Measurements from ENCODE around the gene GRSF1. TPM values are rescaled to one million over a fixed set of nuclear protein-coding genes. Genes with fewer than 3 reads are reported as not detected.

GRSF1 gene
- total RNA-seq, 1 experiment from 2014 or later = 70.0 TPM

- Histone ChIP-seq H3K9me3 (ENCODE audit: insufficient read depth, low read depth) (no peaks in the 10 kb centered on the region), H4K20me1 (ENCODE audit: insufficient read depth) (no peaks in the 10 kb centered on the region), H3K36me3 (ENCODE audit: low read depth) (no peaks in the 10 kb centered on the region), H3K27ac (no peak overlapping the region), H3K27me3 (ENCODE audit: insufficient read depth, low read depth) (no peaks in the 10 kb centered on the region), H3K4me3 (no peak overlapping the region), H2AFZ (no peak overlapping the region), H3K79me2 (ENCODE audit: low read depth) (no peaks in the 10 kb centered on the region), H3K4me1 (replicated peaks; ENCODE audit: insufficient read depth) (no peaks in the 10 kb centered on the region), H3K9me2 (ENCODE audit: insufficient read depth) (no peaks in the 10 kb centered on the region), H3K4me2 (no peak overlapping the region), H3F3A (ENCODE audit: insufficient read depth, low read depth) (no peaks in the 10 kb centered on the region)
- no TSS peak for BruUV-seq (replicated peaks)
- no peak for DNase-seq
- POLR2A ChIA-PET (ENCODE audit: unreplicated experiment) = no interaction called here
- no peak for TF ChIP-seq EZH2 (IDR thresholded peaks at IDR 0.05; ENCODE audit: low read depth)
- TF ChIP-seq, protein P1, sequence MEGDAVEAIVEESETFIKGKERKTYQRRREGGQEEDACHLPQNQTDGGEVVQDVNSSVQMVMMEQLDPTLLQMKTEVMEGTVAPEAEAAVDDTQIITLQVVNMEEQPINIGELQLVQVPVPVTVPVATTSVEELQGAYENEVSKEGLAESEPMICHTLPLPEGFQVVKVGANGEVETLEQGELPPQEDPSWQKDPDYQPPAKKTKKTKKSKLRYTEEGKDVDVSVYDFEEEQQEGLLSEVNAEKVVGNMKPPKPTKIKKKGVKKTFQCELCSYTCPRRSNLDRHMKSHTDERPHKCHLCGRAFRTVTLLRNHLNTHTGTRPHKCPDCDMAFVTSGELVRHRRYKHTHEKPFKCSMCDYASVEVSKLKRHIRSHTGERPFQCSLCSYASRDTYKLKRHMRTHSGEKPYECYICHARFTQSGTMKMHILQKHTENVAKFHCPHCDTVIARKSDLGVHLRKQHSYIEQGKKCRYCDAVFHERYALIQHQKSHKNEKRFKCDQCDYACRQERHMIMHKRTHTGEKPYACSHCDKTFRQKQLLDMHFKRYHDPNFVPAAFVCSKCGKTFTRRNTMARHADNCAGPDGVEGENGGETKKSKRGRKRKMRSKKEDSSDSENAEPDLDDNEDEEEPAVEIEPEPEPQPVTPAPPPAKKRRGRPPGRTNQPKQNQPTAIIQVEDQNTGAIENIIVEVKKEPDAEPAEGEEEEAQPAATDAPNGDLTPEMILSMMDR (conservative IDR thresholded peaks at IDR 0.05) = no peak
- intact Hi-C loops (cut with micrococcal nuclease; ENCODE audit: unreplicated experiment) = no loop called here
- CTCF ChIA-PET = no interaction called here
Measured at GRCh38 chr4:70802928-70803580, 36.6 kb downstream of the GRSF1 start.

GRCh38 chr4:70801265-70801809 lies 38.4 kb downstream of the GRSF1 start:
- intact Hi-C loops (cut with micrococcal nuclease; ENCODE audit: unreplicated experiment) = no loop called here
- ChIA-PET POLR2A (ENCODE audit: unreplicated experiment) (no interaction called here), CTCF (no interaction called here)
- no peak for DNase-seq
- Histone ChIP-seq H3K9me2 (ENCODE audit: insufficient read depth) (no peaks in the 10 kb centered on the region), H3K4me2 (no peak overlapping the region), H3F3A (ENCODE audit: insufficient read depth, low read depth) (no peaks in the 10 kb centered on the region), H3K27me3 (ENCODE audit: insufficient read depth, low read depth) (no peaks in the 10 kb centered on the region), H3K4me3 (no peak overlapping the region), H3K36me3 (ENCODE audit: low read depth) (no peaks in the 10 kb centered on the region), H4K20me1 (ENCODE audit: insufficient read depth) (no peaks in the 10 kb centered on the region), H2AFZ (no peak overlapping the region), H3K27ac (no peak overlapping the region), H3K4me1 (replicated peaks; ENCODE audit: insufficient read depth) (no peaks in the 10 kb centered on the region), H3K9me3 (ENCODE audit: insufficient read depth, low read depth) (no peaks in the 10 kb centered on the region), H3K79me2 (ENCODE audit: low read depth) (no peaks in the 10 kb centered on the region)
- TF ChIP-seq, protein P1 (conservative IDR thresholded peaks at IDR 0.05) = no peak
- no peak for TF ChIP-seq EZH2 (IDR thresholded peaks at IDR 0.05; ENCODE audit: low read depth)
- no TSS peak for BruUV-seq (replicated peaks)

DNA sequence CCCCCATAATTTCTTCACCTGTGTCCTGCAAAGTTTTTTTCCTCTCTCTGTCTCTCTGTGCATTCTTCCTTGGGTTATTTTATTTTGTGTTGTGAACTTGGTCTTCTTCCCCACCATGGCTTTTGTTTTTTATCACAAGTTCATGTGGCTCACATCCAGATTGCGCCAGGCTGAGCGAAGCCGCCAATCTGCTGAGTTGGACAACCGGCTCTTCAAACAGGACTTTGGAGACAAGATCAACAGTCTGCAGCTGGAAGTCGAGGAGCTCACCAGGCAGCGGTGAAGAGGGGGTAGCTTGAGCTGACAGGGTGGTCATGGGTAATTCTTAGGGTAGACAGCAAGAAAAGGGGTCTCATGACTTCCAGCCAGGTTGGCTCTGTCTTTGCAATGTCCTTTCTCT lies 46.1 kb downstream of the GRSF1 start:
- no TSS peak for BruUV-seq (replicated peaks)
- no peaks in the 10 kb centered on the region for H3K36me3 ChIP-seq (ENCODE audit: low read depth)
- no peaks in the 10 kb centered on the region for H3K9me2 ChIP-seq (ENCODE audit: insufficient read depth)
- no peak overlapping the region for H3K4me2 ChIP-seq
- intact Hi-C loops (cut with micrococcal nuclease; ENCODE audit: unreplicated experiment) = no loop called here
- no peaks in the 10 kb centered on the region for H4K20me1 ChIP-seq (ENCODE audit: insufficient read depth)
- H3K4me1 ChIP-seq (replicated peaks; ENCODE audit: insufficient read depth) = no peaks in the 10 kb centered on the region
- ChIA-PET CTCF (no interaction called here), POLR2A (ENCODE audit: unreplicated experiment) (no interaction called here)
- no peaks in the 10 kb centered on the region for H3K9me3 ChIP-seq (ENCODE audit: insufficient read depth, low read depth)
- no peaks in the 10 kb centered on the region for H3F3A ChIP-seq (ENCODE audit: insufficient read depth, low read depth)
- DNase-seq = no peak
- H3K4me3 ChIP-seq = no peak overlapping the region
- H3K79me2 ChIP-seq (ENCODE audit: low read depth) = no peaks in the 10 kb centered on the region
- H2AFZ ChIP-seq = no peak overlapping the region
- no peak overlapping the region for H3K27ac ChIP-seq
- TF ChIP-seq, protein P1 (conservative IDR thresholded peaks at IDR 0.05) = no peak
- no peak for TF ChIP-seq EZH2 (IDR thresholded peaks at IDR 0.05; ENCODE audit: low read depth)
- H3K27me3 ChIP-seq (ENCODE audit: insufficient read depth, low read depth) = no peaks in the 10 kb centered on the region
